ENCODE results near the gene EXOSC7.

EXOSC7 gene

GRCh38 chr3:44996556-44996969 is 20.5 kb downstream of the EXOSC7 start:
- TF ChIP-seq CTCF (IDR thresholded peaks at IDR 0.05; ENCODE audit: borderline replicate concordance, control extremely low read depth, extremely low read depth, insufficient read depth, missing control alignments) = no peak
- in situ Hi-C loops (cut with MboI; ENCODE audit: low sequenced_read_pairs, unreplicated experiment) = no loop called here
- DNase-seq (ENCODE audit: low spot score) = no peak

GRCh38 chr3:44999782-45000181 is 23.7 kb downstream of the EXOSC7 start:
- no peak for DNase-seq (ENCODE audit: low spot score)
- in situ Hi-C loops (cut with MboI; ENCODE audit: low sequenced_read_pairs, unreplicated experiment) = no loop called here
- no peak for TF ChIP-seq CTCF (IDR thresholded peaks at IDR 0.05; ENCODE audit: borderline replicate concordance, control extremely low read depth, extremely low read depth, insufficient read depth, missing control alignments)

- DNase-seq (ENCODE audit: low spot score) = no peak
- no peak for TF ChIP-seq CTCF (IDR thresholded peaks at IDR 0.05; ENCODE audit: borderline replicate concordance, control extremely low read depth, extremely low read depth, insufficient read depth, missing control alignments)
- in situ Hi-C loops (cut with MboI; ENCODE audit: low sequenced_read_pairs, unreplicated experiment) = no loop called here
These were observed 24.8 kb downstream of the EXOSC7 start for GRCh38 chr3:45000823-45001222.

GRCh38 chr3:45001738-45002137 is 25.7 kb downstream of the EXOSC7 start:
- TF ChIP-seq CTCF (IDR thresholded peaks at IDR 0.05; ENCODE audit: borderline replicate concordance, control extremely low read depth, extremely low read depth, insufficient read depth, missing control alignments) = no peak
- in situ Hi-C loops (cut with MboI; ENCODE audit: low sequenced_read_pairs, unreplicated experiment) = no loop called here

GRCh38 chr3:45002139-45002660 is 26.2 kb downstream of the EXOSC7 start:
- no peak for DNase-seq (ENCODE audit: low spot score)
- no peak for TF ChIP-seq CTCF (IDR thresholded peaks at IDR 0.05; ENCODE audit: borderline replicate concordance, control extremely low read depth, extremely low read depth, insufficient read depth, missing control alignments)
- in situ Hi-C loops (cut with MboI; ENCODE audit: low sequenced_read_pairs, unreplicated experiment) = no loop called here

More at GRCh38 chr3:45001738-45002137, 25.7 kb downstream of the EXOSC7 start:
- no peak for DNase-seq (ENCODE audit: low spot score)

- no peak for TF ChIP-seq CTCF (IDR thresholded peaks at IDR 0.05; ENCODE audit: borderline replicate concordance, control extremely low read depth, extremely low read depth, insufficient read depth, missing control alignments)
- in situ Hi-C loops (cut with MboI; ENCODE audit: low sequenced_read_pairs, unreplicated experiment) = no loop called here
- no peak for DNase-seq (ENCODE audit: low spot score)
These were observed 26.7 kb downstream of the EXOSC7 start for GRCh38 chr3:45002720-45003119.
